HFFc6 (cell line): ENCODE results near the gene NLRP7. TPM values are rescaled to one million over a fixed set of nuclear protein-coding genes. Genes with fewer than 3 reads are reported as not detected.
"Not testable (repeated sequence)": the region's sequence is repeated elsewhere in the genome, so short reads cannot be mapped to it uniquely, and the experiment has no call there.

Source experiments
- DNase-seq: peaks from one replicate; pipeline ENCODE4 v3.0.0-alpha.2; 2018
- H3K27ac Mint-ChIP-seq: 2 replicates; pipeline ENCODE4 v1.8.0; 2020; ENCODE audit warnings: mild to moderate bottlenecking, mixed read lengths
- H3K27me3 Mint-ChIP-seq: 2 replicates; pipeline ENCODE4 v1.8.0; 2021; ENCODE audit warnings: mild to moderate bottlenecking, moderate library complexity, mixed read lengths; ENCODE audit not compliant: insufficient read depth
- H3K36me3 Mint-ChIP-seq: 2 replicates; pipeline ENCODE4 v1.8.0; 2021; ENCODE audit warnings: low read depth, mixed read lengths
- H3K4me1 Mint-ChIP-seq: 2 replicates; pipeline ENCODE4 v1.8.0; 2020; ENCODE audit warnings: low read depth, mixed read lengths
- H3K4me3 Mint-ChIP-seq: 2 replicates; pipeline ENCODE4 v1.8.0; 2020; ENCODE audit warnings: mild to moderate bottlenecking, moderate library complexity, mixed read lengths
- H3K9me3 Mint-ChIP-seq: 2 replicates; pipeline ENCODE4 v1.8.0; 2020; ENCODE audit warnings: mild to moderate bottlenecking, mixed read lengths
- CTCF ChIP-seq: fragments of 200-600 bp; sonication (generic); IDR thresholded peaks from 2 replicates; pipeline ENCODE4 v1.5.0; 2021; ENCODE audit warnings: antibody characterized with exemption, mild to moderate bottlenecking
- long read RNA-seq: library from polyadenylated mRNA; unstranded; transcript quantifications from one replicate; pipeline ENCODE4 v2.0.0, GENCODE V29; 2019
- total RNA-seq, 6 experiments: library from RNA; stranded (reverse); fragmentation: NEBNext Ultra II Directional; extraction: Animal tissue kit (Norgen Biotek cat#: 25700); gene quantifications; 2 replicates in 1 of 6; 3 replicates in 5 of 6; pipeline ENCODE4 v1.2.3, GENCODE V29; 2021

NLRP7 gene
- not detected for total RNA-seq
- long read RNA-seq = 0 reads

GRCh38 chr19:54947381-54947780, at the start of gene NLRP7:
Gene NLRP7, minus strand, starts transcription at chr19:54947530.
- peaks cover 3% of the 10 kb centered on the region for H3K27me3 Mint-ChIP-seq
- TF ChIP-seq CTCF = no peak
- no peak within 1 kb of the TSS for H3K4me3 Mint-ChIP-seq
- no peaks in the 10 kb centered on the region for H3K4me1 Mint-ChIP-seq
- no peak for DNase-seq
- H3K9me3 Mint-ChIP-seq = peaks cover 13% of the 10 kb centered on the region
- no peak within 1 kb of the TSS for H3K27ac Mint-ChIP-seq
- H3K36me3 Mint-ChIP-seq = no peaks in the 10 kb centered on the region

- H3K4me1 Mint-ChIP-seq = no peaks in the 10 kb centered on the region
- no peak for DNase-seq
- H3K36me3 Mint-ChIP-seq = no peaks in the 10 kb centered on the region
Observed at GRCh38 chr19:54995561-54995960, 48.2 kb upstream of the NLRP7 start.

GRCh38 chr19:54989531-54989930, 42.2 kb upstream of the NLRP7 start:
- H3K27me3 Mint-ChIP-seq, H3K27ac Mint-ChIP-seq, H3K4me1 Mint-ChIP-seq, H3K36me3 Mint-ChIP-seq, DNase-seq, H3K4me3 Mint-ChIP-seq: not testable (repeated sequence)
- H3K9me3 Mint-ChIP-seq = peaks cover 53% of the 10 kb centered on the region

More at GRCh38 chr19:54995561-54995960, 48.2 kb upstream of the NLRP7 start:
- Mint-ChIP-seq H3K9me3 (peaks cover 43% of the 10 kb centered on the region), H3K4me3 (no peak overlapping the region), H3K27ac (no peak overlapping the region), H3K27me3 (no peaks in the 10 kb centered on the region)
- TF ChIP-seq CTCF = no peak

GRCh38 chr19:54982562-54982961, 35.2 kb upstream of the NLRP7 start:
- peaks cover 53% of the 10 kb centered on the region for H3K9me3 Mint-ChIP-seq
- H3K4me1 Mint-ChIP-seq, H3K27ac Mint-ChIP-seq, H3K27me3 Mint-ChIP-seq, H3K36me3 Mint-ChIP-seq, H3K4me3 Mint-ChIP-seq, DNase-seq: not testable (repeated sequence)

GRCh38 chr19:54973229-54974090, 26.1 kb upstream of the NLRP7 start:
- H3K4me3 Mint-ChIP-seq, H3K36me3 Mint-ChIP-seq, H3K27me3 Mint-ChIP-seq, H3K4me1 Mint-ChIP-seq, H3K27ac Mint-ChIP-seq, DNase-seq: not testable (repeated sequence)
- peaks cover 28% of the 10 kb centered on the region for H3K9me3 Mint-ChIP-seq

- not testable (repeated sequence) for H3K36me3 Mint-ChIP-seq, DNase-seq, H3K27me3 Mint-ChIP-seq, H3K27ac Mint-ChIP-seq, H3K4me3 Mint-ChIP-seq, H3K4me1 Mint-ChIP-seq
- H3K9me3 Mint-ChIP-seq = peaks cover 22% of the 10 kb centered on the region
Observed at GRCh38 chr19:54971446-54971845, 24.1 kb upstream of the NLRP7 start.

GRCh38 chr19:54969647-54970046, 22.3 kb upstream of the NLRP7 start:
- Mint-ChIP-seq H3K27me3 (no peaks in the 10 kb centered on the region), H3K27ac (no peak overlapping the region), H3K4me1 (no peaks in the 10 kb centered on the region), H3K36me3 (no peaks in the 10 kb centered on the region), H3K9me3 (peaks cover 22% of the 10 kb centered on the region), H3K4me3 (no peak overlapping the region)
- TF ChIP-seq CTCF = no peak
- no peak for DNase-seq
